ENCODE results near the gene HSPA4.

DNA sequence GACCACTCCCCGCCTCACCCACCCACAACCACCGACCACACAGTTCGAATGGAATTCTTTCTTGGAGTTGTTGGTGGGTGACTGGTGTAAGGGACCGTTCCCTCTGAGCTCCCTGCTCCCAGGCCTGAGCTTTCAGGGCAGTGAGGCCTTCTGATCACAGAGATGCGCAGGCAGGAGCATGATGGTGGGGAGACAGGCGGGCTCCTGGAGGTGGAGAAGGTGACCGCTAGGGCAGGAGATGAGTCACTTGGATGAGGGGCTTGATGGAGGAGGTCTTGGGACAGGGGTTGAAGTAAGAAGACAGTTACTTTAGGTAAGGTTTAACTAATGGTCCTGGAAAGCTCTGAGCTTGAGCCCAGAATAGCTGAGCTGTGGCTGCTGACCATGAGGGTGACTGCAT is 88.5 kb downstream of the HSPA4 start:
- TF ChIP-seq EZH2phosphoT487 (IDR thresholded peaks at IDR 0.05; ENCODE audit: insufficient read depth, low read depth), result no peak
- no peak for TF ChIP-seq EZH2 (IDR thresholded peaks at IDR 0.05; ENCODE audit: insufficient read depth, poor library complexity, severe bottlenecking)
